Inflammatory macrophage treated with lipopolysaccharide for 4 hours (primary cell): ENCODE data around the gene VPS54.
A peak's percentile ranks its signal among the peaks of the same experiment; 100 is the strongest.

Experiments used
- DNase-seq: peaks from one replicate; pipeline ENCODE4 v3.0.0-alpha.2; 2020

The VPS54 gene, protein sequence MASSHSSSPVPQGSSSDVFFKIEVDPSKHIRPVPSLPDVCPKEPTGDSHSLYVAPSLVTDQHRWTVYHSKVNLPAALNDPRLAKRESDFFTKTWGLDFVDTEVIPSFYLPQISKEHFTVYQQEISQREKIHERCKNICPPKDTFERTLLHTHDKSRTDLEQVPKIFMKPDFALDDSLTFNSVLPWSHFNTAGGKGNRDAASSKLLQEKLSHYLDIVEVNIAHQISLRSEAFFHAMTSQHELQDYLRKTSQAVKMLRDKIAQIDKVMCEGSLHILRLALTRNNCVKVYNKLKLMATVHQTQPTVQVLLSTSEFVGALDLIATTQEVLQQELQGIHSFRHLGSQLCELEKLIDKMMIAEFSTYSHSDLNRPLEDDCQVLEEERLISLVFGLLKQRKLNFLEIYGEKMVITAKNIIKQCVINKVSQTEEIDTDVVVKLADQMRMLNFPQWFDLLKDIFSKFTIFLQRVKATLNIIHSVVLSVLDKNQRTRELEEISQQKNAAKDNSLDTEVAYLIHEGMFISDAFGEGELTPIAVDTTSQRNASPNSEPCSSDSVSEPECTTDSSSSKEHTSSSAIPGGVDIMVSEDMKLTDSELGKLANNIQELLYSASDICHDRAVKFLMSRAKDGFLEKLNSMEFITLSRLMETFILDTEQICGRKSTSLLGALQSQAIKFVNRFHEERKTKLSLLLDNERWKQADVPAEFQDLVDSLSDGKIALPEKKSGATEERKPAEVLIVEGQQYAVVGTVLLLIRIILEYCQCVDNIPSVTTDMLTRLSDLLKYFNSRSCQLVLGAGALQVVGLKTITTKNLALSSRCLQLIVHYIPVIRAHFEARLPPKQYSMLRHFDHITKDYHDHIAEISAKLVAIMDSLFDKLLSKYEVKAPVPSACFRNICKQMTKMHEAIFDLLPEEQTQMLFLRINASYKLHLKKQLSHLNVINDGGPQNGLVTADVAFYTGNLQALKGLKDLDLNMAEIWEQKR

DNA sequence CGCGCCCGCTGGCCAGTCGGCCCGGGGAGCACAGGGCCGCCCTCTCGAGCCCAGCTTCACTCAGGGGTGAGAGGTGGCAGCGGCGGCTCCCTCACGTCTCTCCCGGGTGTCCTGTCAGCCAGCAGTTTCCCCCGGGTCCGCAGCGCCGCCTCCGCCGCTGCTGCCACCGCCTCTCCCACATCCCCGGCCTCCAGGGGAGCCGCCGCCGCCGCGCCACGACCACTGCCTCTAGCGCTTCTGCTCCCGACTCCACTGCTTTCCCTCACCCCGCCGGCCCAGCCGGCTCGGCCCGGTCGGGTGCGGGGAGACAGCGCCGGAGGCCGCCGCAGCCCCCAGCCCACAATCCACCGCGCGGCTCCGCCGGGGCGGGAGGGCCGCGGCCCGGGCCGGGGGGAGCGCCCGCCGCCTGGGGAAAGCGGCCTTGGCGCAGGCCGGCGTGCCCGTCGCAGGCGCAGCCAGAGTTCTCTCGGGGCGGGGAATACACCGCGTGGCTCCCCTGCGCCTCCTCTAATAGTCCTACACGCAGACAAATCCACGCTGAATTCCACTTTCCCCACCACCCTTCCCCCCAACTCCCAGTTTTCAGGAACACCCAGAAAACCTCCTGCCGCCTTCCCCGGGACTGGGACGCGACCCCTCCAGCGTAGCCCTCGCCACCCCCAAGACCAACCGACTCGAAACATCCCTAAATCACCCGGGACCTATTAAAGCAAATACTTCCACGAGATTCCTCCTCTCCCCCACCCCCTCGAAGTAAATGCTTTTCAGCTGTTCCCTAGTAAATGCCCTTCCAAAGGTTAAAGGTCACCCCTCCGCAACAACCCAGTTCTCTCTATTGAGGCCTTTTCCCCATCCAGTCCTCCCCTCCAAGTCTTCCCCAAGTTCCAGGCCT, at the start of gene VPS54:
TSS of gene VPS54 (minus strand) at position 346 of the 892 bp plus-strand sequence. CDS start 35,429 bp downstream, outside the sequence.
- DNase-seq = peak; percentile 42

DNA sequence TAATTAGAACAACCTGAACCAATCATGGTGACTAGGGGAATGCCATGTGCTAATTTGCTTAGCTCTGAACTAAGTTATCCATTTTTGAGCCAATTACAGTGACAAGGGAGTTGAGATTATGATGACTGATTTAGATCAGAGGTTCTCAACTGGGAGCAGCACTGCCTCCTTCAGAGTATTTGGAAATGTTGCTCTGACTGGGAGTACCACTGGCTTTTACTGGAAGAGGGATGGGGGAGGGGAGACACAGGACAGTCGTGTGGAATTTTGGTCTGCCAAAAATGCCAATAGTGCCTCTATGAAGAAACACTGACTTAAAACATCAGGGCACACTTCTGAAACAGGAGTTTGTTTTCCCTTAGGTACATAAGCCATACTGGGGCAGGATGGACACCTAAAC, 48.1 kb upstream of the VPS54 start:
- no peak for DNase-seq

DNA sequence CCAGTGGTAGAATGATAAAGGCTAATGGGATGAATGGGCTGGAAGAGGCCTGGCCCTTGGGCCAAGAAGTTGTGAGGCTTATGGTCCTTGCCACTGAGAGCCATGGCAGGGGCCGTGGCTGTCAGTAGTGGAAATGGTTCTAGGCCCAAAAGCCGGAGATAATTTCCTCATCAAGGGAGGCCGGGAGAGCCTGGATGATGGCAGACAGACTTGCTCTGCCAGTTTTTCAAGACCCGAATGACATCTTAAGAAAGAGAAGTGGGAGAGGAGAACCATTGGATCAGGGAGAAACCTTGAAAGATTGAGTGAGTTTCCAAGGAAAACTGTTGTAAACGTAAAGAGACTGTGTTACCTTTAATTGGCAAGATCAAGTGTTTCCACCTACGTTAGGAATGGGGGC, 46.3 kb upstream of the VPS54 start:
- no peak for DNase-seq

DNA sequence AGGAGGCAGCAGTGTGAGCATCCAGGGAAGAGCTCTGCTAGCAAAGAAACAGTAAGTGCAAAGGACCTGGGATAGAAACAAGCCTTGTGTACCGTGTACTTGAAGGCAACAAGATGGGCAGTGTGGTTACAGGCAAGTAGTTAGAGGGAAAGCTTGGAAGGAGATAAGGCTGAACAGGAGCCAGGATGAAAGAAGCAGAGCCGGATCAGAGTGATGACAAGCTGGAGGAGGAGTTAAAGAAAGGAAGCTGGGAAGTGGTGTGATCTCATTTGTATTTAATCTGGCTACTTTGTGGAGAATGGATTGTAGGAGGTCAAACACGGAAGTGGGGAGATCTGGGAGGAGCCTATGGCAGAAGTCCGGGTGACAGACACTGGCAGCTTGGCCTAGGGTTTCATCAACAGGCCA, 44.7 kb upstream of the VPS54 start:
- no peak for DNase-seq

DNA sequence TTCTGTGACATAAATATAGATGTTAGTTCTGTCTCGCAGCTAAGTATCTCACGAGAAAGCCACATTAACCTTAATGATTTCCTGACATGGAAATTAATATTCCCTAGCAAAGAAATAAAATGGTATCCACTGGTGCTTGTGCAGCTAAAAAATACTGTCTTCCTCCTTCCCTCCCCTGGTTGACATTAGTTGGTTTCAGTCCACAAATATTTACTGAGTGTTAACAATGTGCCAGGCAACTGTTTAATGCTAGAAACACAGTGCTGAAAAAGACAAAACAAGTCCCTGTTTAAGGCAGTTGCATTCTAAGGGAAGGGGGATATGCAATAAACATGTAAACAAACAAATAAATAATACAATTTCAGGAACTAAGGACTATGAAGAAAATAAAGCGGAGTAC, 44.2 kb upstream of the VPS54 start:
- DNase-seq = no peak

DNA sequence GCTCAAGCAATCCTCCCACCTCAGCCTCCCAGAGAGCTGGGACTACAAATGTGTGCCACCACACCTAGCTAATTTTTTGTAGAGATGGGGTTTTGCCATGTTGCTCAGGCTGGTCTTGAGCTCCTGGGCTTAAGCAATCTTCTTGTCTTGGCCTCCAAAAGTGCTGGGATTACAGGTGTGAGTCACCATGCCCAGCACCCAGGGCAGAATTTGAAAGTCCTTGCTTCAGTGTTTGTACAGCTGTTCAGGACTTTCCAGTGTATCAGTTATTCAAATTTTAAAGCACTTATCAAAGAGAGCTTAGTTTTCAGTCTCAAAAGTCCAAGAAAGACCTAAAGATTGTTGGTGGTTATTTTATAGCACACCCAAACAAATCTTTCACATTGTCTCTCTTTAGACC, 43.6 kb upstream of the VPS54 start:
- DNase-seq = no peak

DNA sequence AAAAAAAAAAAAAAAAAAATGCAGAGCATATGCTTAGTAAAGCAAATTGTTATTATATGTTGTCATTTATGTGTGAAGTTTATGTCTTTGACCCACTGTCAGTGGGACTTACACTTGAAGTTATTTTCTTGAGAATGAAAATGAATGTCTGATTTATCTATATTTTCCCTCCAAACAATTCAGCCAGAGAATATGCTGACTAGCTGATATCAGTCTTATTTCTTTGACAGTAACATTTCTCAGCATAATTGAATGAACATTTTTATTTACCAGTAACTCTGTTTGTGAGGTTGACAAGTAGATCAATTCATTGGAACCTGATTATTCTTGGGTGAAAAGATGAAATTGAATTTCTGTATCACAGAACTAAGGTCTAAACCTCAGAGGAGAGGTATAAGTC, 40.0 kb upstream of the VPS54 start:
- DNase-seq = no peak

DNA sequence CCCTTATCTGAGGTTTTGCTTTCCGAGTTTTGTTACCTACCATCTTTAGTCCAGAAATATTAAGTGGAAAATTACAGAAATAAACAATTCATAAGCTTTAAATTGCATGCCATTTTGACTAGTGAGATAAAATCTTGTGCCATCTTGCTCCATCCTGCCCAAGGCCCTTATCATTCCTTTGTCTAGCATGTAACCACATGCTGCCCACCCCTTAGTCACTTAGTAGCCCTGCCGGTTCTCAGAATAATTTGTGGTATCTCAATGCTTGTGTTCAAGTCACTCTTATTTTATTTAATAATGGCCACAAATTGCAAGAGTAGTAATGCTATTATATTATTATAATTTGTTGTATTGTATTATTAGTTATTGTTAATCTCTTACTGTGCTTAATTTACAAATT, 36.8 kb upstream of the VPS54 start:
- no peak for DNase-seq

DNA sequence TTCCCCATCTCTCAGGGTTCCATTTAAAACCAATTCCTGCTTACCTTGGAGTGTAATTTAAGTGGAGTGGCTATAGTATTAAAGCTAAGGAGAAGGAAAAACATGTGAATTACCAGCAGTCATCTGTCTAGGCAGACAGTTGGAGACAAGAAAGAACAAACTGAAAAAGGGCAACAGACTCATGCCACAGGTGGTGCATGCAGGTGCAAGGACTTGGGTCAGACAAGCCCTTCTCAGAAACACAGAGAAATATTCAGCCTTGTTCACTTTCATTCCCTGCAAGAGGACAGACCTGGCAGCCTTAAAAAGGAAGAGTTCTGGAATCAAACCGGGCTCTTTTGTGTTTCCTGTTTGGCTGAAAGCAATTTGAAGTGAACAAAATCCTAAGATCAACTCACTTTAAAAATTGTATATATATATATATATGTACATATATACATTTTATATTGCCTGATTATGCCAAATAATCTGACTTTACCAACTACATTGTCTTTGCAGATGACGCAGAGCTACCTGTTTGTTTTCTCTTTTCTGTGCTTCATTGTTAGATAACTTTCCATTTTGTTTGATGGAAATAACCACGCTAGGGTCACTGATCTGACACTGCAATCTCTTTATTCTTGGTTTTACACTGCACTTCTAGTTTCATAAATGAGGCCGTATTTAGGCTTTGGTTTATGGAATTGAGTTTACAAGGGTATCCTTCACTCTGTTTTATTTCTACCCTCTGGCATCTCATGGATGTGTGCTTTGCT, 35.1 kb upstream of the VPS54 start:
- no peak for DNase-seq

DNA sequence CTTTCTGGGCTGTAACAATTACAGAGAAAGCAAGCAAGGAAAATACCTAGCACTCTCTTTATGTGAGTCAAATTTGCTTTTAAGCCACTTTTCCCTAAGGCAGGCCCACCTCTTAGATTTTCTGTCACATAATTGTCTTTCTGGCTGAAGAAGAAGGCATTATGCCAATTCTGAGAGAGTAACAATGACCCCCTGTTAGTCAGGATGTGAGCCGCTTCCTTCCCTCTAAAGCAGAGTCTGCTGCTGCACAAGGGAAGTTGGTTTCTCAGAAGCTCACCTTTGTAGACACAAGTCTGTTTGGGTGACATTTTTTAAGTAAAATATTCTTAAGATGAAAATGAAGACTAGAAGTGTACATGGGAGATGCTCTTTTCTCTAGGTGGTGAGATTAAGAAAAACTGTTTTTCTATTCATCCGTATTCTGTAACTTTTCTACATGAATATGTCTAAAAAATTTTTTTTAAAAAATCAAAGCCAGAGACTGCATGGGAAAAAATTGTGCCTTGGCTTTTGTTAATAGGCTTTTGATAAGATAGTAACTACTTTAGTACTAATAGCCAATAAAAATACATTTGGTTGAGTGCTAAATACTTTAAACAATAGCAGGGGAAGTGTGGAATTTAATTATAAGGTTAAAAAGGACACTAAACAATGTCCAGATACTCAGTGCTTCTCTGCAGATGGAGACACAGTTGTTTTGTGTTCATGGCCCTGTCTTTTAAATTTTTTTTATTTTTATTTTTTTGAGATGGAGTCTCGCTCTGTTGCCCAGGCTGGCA, 33.4 kb upstream of the VPS54 start:
- no peak for DNase-seq

DNA sequence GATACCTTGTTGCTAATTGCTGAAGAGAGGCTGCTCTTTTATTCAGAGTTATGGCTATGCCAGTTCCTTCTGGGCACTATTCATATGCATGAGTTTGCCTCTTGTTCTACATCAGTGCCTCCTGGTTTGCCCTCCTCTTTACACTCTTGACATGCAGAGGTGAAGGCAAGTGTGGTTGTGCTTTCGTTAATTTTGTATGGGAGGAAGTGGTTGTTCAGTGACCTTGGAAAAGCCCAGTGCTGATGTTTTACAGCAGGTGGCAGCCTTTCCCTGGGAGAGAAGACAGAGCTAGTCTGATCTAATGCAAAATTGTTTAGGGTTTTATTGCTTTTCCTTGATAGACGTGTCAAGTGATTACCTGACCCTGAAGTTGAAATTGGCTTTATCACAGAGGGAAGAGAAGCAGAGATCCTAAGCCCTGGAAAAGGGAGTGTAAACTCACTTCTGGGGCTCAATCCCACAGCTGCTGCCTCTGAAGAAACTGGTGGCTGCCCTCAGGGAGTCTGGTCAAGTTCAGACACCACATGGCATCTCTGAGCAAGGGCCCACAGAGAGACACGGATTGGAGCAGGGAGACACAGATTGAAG, 30.5 kb upstream of the VPS54 start:
- DNase-seq = peak; percentile 69

DNA sequence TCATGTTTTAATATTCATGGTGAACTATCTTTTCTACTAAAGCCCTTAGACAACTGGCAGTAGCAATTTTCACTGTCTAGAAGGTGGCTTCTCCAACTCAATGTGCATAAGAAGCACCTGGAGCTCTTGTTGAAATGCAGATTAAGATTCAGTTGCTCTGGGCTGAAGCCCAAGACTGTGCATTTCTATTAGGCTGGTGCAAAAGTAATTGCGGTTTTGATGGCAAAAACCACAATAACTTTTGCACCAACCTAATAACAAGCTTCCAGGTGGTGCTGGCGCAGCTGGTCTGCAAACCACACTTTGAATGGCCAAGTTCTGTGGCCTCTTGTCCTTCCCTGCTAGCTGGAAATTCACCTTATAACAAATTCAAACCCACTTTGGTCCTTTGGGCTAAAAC, 26.7 kb upstream of the VPS54 start:
- no peak for DNase-seq

DNA sequence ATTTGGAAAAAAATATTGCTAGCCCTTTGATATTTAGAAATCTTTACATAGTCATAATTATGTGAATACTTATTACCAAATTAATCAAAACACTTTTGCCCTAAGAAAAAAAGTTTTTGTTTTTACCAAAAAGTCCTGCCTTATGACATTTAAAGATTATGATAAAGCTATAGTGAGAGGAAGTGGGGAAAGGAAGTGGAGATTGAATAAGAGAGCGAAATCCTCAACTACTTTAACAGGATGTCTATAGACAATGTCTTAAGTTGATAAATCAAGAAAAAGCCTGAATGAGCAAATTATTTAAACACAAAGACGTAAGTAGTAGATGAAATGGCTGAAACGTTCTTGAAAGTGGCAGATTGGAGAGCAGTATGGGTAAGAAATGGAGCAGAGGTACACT, 20.9 kb upstream of the VPS54 start:
- peak; percentile 57 for DNase-seq

DNA sequence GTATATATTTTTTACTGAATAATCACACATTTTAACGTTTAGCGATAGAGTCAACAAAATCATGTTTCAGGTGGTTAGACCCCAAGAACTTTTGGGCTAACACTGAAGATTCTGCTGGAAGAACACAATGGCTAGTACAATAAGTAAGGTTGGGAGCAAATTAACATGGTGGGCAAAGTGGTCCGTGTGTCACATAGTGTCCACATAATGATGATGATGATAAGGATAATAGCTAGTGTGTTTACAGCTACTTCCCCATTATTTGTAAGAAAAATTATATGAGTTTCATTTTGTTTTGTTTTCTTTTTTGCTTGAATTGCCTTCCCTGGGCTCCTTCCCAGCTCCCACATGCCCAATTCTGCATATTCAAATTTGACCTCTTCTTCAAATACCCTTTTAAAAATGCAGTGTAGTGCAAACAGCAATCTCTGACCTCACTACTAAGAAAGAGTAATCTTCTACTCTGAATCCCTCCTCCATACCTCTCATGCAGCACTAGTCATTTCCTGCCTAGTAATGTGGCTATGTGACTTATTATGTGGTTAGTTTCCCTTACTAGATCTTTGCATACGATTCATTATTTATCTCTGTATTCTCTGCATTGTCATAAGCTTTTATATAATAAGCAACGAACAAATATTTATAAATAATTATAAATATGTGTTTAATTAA, 16.9 kb upstream of the VPS54 start:
- peak; percentile 83 for DNase-seq

DNA sequence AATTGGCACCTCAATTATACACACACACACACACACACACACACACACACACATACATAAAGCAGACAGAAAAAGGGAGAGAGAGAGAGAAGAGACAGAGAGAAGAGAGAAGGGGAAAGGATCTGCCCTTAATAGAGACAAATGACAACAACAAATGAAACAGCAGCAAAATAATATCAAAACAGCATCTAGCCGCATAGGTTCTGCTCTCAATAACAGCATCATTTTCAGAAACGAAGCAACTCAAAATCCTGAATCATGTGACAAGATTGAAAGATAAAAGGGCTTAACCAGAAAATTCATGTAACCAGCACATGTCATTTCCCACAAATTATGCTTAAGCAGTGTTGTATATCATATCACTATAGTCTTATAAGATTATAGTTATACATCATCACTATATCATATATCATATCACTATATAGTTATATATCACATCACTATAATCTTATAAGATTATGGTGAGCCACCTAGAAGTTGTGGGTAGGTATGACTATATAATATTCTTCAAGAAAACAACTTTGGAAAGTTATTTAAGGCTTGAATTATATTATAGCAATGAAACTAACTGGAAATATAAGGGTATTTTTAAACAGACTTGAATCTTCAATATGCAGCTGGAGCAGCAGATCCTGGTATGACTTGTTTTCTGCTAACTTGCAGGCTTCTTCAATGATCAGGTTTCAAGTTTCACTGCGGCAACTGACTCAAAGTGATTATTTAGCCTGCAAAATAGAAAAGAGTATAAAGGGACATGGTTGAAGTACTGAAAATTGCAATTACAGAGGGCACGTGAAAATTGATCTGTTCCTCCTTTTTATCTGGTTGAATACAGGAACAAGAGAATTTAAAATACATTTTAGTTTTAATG, 16.1 kb upstream of the VPS54 start:
- no peak for DNase-seq

DNA sequence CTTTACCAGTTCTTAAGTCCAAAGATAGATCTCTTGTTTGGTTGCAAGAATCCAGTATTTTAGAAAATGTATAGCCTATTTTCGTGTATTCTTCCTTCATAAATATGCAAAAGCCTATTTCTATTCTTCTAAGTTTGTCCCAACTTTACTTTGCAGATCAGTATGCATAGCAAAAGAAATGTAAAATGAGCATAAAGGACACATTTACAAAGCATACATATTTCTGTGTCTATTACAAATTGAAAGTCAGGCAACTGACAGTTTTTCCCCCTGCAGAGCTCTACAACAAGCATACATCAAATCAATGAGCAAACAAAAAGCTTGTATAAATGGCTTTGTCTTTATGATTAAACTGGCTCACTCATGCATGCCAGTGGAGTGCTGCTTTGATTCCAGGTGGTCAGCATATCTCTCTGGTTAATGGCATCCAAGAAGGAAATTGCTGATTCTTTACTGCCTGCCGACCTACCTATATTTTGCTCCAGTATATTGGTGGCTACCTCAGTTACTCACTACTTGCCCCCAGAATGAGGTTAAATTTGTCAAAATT, 10.0 kb upstream of the VPS54 start:
- DNase-seq = no peak

DNA sequence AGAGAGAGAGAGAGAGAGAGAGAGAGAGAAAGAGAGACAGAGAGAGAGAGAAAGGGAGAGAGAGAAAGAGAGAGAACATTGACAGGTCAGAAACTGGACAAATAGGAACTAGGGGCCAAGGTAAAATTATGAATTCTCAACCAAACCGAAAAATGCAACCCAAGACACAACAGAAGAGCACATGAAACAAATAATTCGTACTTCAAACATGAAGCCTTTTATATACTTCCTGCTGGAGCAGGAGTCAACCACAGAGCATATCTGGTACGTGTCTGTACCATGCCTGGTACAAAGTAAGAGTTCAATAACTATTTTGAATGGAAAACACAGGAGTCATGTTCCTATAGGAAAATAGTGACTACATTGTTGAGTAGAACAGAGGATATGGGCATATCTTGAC, 6.5 kb upstream of the VPS54 start:
- no peak for DNase-seq

DNA sequence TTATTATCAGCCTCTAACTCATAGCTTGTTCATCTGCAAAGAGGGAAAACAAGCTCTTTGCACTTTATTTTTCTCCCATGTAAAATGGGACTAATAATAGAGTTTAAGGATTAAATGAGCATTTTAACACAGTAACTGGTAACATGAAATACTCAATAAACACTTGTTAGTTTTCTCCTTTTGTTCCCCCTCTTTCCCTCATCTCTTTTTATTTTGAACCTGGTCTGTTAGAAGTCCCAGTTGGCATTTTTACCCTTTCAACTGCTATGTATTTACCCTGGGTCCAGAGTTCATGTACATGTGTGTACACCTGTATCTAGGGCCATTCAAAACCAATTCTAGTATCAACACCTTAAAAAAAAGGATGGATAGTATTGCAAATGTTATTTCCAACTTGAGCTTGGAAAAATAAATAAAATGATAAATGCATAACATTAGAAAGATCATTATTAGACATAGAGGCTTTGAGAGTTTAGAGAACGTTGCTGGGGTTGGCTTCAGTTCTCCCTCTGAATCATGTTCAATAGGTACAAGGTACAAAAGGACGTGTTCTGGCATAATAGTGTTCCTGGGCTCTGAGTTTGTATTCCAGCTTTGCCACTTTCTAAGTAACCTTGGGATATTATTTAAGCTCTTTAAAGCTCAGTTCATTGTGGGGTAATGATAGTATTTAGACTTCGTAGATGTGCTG, 5.2 kb upstream of the VPS54 start:
- no peak for DNase-seq
